Measurements from ENCODE around the gene AUNIP.
A peak's percentile ranks its signal among the peaks of the same experiment; 100 is the strongest.
"Not testable (repeated sequence)": the region's sequence is repeated elsewhere in the genome, so short reads cannot be mapped to it uniquely, and the experiment has no call there.

AUNIP gene

DNA sequence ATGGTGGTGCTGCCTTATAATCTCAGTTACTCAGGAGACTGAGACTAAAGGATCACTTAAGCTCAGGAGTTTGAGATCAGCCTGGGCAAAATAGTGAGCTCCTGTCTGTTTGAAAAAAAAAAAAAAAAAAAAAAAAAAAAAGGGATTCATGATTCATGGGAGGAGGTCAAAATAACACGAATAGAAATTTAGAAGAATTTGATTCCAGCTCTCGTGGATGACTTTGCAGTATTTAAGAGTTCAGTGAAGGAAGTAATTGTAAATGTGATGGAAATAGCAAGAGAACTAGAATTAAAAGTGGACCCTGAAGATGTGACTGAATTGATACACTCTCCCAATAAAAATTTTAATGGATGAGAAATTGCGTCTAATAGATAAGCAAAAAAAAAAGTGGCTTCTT lies 15.8 kb downstream of the AUNIP start:
- TF ChIP-seq, protein P1, sequence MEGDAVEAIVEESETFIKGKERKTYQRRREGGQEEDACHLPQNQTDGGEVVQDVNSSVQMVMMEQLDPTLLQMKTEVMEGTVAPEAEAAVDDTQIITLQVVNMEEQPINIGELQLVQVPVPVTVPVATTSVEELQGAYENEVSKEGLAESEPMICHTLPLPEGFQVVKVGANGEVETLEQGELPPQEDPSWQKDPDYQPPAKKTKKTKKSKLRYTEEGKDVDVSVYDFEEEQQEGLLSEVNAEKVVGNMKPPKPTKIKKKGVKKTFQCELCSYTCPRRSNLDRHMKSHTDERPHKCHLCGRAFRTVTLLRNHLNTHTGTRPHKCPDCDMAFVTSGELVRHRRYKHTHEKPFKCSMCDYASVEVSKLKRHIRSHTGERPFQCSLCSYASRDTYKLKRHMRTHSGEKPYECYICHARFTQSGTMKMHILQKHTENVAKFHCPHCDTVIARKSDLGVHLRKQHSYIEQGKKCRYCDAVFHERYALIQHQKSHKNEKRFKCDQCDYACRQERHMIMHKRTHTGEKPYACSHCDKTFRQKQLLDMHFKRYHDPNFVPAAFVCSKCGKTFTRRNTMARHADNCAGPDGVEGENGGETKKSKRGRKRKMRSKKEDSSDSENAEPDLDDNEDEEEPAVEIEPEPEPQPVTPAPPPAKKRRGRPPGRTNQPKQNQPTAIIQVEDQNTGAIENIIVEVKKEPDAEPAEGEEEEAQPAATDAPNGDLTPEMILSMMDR (IDR thresholded peaks at IDR 0.05; ENCODE audit: low read depth, low read length, missing control alignments): no peak
- H3K4me3 ChIP-seq (ENCODE audit: low read depth, low read length): no peak overlapping the region
- no peak for DNase-seq (ENCODE audit: low read depth)

DNA sequence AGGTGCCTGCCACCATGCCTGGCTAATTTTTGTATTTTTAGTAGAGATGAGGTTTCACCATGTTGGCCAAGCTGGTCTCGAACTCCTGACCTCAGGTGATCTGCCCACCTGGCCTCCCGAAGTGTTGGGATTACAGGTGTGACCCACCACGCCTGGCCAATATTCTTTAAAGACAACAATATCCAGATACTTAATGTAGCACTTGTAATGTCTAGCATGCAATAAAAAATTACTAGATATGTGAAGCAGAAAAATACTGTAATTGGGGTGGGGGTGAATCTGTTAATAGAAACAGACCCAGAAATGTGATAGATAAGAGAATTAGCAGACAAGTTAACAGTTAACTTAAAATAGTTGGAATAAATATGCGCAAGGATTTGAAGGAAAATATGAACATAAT lies 19.4 kb downstream of the AUNIP start:
- DNase-seq (ENCODE audit: low read depth); H3K4me3 ChIP-seq (ENCODE audit: low read depth, low read length): not testable (repeated sequence)

DNA sequence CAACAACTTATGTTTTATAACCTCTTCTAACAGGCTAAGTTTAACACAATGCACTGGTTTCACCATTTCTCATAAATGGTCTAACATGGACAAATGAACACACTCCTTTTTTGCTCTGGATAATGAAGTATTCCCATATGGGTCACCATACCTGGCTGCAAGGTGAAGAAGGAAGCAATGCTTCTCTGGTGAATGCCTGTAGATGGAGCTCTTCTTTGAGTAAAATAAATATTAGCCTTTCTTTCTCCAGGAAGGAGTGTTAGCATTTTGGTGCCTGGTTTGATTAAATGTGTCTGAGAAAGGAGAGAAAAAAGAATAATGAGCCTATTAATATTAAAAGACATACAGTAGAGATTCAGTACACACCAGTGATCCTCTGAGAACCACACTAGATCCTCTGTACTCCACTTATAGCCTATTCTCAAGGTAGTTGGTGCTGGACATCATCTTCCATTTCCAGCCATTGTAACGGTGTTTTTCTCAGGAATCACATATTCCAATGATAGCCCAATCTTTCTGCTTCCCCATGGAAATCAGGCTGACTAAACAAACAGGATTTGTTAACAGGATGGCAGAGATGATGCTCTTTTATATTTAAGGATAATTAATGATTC lies 21.9 kb downstream of the AUNIP start:
- no peak overlapping the region for H3K4me3 ChIP-seq (ENCODE audit: low read depth, low read length)
- TF ChIP-seq, protein P1 (IDR thresholded peaks at IDR 0.05; ENCODE audit: low read depth, low read length, missing control alignments): peak; percentile 35
- no peak for DNase-seq (ENCODE audit: low read depth)

DNA sequence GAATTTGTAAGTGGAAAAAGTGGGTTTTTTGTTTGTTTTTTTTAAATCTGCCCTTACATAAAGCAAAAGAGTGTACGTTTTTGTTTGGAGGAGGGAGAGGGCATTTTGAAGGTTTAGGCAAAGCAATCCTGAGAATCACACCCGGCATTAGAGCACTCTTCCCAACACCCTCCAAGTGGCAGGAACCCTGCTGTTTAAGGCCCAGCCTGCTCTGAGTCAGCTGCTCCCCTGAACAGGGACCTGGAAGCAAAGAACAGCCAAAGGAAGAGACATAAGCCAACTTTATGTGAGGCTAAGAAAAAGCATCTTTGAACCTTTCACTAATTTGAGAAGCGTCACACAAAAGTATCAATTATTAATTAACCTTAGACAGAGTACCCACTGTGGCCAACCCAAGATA lies 22.6 kb downstream of the AUNIP start:
- no peak overlapping the region for H3K4me3 ChIP-seq (ENCODE audit: low read depth, low read length)
- TF ChIP-seq, protein P1 (IDR thresholded peaks at IDR 0.05; ENCODE audit: low read depth, low read length, missing control alignments): no peak
- no peak for DNase-seq (ENCODE audit: low read depth)

DNA sequence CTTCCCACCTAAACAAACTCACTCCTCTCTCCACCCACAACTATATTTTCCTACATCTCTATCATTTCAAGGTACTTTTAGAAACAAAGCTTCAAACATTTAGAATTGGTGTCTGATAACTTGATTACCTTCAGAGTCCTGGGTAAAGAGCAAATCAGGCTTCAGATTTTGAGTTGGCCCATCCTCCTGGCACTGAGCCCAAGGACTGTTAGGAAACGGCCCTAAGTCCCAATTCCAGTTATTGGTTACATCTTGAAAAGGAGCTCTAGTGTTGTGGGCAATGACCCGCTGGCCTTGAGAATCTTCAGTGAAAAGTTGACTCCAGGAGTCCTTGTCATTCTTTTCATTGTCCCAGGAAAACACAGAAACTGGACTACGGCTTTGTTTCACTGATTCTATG lies 24.4 kb downstream of the AUNIP start:
- TF ChIP-seq, protein P1 (IDR thresholded peaks at IDR 0.05; ENCODE audit: low read depth, low read length, missing control alignments): no peak
- no peak overlapping the region for H3K4me3 ChIP-seq (ENCODE audit: low read depth, low read length)
- no peak for DNase-seq (ENCODE audit: low read depth)

DNA sequence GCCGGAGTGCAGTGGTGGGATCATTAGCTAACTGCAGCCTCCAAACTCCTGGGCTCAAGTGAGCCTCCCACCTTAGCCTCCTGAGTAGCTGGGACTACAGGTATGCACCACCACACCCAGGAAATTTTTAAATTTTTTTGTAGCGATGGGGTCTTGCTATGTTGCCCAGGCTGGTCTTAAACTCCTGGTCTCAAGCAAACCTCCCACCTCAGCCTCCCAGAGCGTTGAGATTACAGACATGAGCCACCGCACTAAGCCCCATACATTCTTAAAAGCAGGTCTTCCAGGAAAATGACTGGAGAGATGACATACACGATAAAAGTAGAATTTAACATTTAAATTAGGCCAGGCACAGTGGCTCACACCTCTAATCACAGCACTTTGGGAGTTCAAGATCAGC lies 26.1 kb downstream of the AUNIP start:
- no peak for DNase-seq (ENCODE audit: low read depth)
- no peak overlapping the region for H3K4me3 ChIP-seq (ENCODE audit: low read depth, low read length)
- TF ChIP-seq, protein P1 (IDR thresholded peaks at IDR 0.05; ENCODE audit: low read depth, low read length, missing control alignments): no peak

DNA sequence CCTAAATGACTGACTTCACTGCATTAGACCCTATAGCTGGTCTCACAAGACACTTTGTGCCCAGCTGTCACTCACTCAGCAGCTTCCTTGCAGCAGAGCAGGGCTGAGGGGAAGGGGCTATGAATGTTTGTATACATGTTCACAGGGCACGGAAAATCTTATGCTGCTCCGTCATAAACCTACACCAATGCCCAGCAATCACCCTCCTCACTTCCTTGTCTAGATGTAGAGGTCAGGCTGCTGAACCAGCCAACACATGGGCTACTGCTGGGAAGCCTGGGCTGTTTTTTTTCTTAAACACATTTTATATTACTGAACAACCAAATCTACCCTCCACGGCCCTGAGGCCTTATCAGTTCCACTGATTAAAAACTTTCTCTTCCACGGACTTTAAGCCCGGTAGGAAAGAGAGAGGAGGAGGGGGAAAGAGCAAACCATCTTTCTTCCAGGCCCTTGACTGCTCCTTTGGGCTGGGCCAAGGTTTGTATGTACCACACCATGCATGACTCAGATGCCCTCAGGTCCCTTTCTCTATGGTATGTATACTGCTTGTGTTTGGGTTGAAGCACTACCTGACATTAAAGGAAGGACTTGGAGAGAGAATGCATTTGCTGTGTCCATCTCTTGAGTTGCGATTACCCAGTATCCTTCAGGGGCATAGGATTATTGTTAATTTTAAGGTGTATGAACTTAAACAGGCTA lies 26.8 kb downstream of the AUNIP start:
- DNase-seq (ENCODE audit: low read depth): no peak
- TF ChIP-seq, protein P1 (IDR thresholded peaks at IDR 0.05; ENCODE audit: low read depth, low read length, missing control alignments): no peak
- no peak overlapping the region for H3K4me3 ChIP-seq (ENCODE audit: low read depth, low read length)
